Panc1 (cell line): Measurements from ENCODE around the gene IL1RAPL1. TPM values are rescaled to one million over a fixed set of nuclear protein-coding genes. Genes with fewer than 3 reads are reported as not detected.

Source experiments
- ATAC-seq: fragments of 200-7000 bp; cut with Tn5 transposase; 2 replicates; pipeline ENCODE4 v1.9.1; 2020; ENCODE audit warnings: mild to moderate bottlenecking, moderate library complexity
- BruUV-seq: library from RNA; stranded (reverse); fragments of 400-500 nt; replicated peaks from 2 replicates; lab custom pipeline; 2021; lab: Mats Ljungman, UMichigan
- CTCF ChIA-PET: fragments of 300-600 bp; sonication (Branson Sonifier 250); formaldehyde crosslinking; loops from one replicate; lab custom pipeline; 2022; ENCODE audit warnings: antibody characterized with exemption; lab: Charles Lee
- POLR2A ChIA-PET: fragments of 300-600 bp; sonication (Branson Sonifier 250); formaldehyde crosslinking; loops from one replicate; lab custom pipeline; 2022; ENCODE audit warnings: antibody characterized with exemption; lab: Charles Lee
- DNase-seq: peaks from one replicate; pipeline ENCODE4 v3.0.0-alpha.2; 2010; ENCODE audit warnings: low read depth, low spot score
- H3K27ac ChIP-seq: 2 replicates; pipeline ENCODE4 v1.5.1; 2011; ENCODE audit warnings: mild to moderate bottlenecking, low read length, inconsistent platforms
- H3K27me3 ChIP-seq: fragments of 200-500 bp; sonication (Bioruptor generic); 2 replicates; pipeline ENCODE4 v1.6.0; 2014; ENCODE audit warnings: low read length, inconsistent platforms; ENCODE audit not compliant: control insufficient read depth, insufficient read depth
- H3K36me3 ChIP-seq: fragments of 200-500 bp; sonication (Bioruptor generic); 2 replicates; pipeline ENCODE4 v1.5.1; 2014; ENCODE audit warnings: inconsistent platforms, mild to moderate bottlenecking, low read length, moderate library complexity; ENCODE audit not compliant: control insufficient read depth, insufficient read depth
- H3K4me1 ChIP-seq: 2 replicates; pipeline ENCODE4 v1.5.1; 2011; ENCODE audit warnings: inconsistent platforms, mild to moderate bottlenecking, low read length, moderate library complexity; ENCODE audit not compliant: control insufficient read depth, insufficient read depth
- H3K4me3 ChIP-seq, 2 experiments: 2 replicates each; pipeline ENCODE4 v1.5.1; 2011 to 2012; ENCODE audit warnings: low read depth in 2 of 2, low read length in 2 of 2, mild to moderate bottlenecking in 2 of 2, inconsistent platforms in 1 of 2, moderate library complexity in 1 of 2
- H3K9me3 ChIP-seq: fragments of 200-500 bp; sonication (Bioruptor generic); 2 replicates; pipeline ENCODE4 v1.5.1; 2014; ENCODE audit warnings: low read depth, mild to moderate bottlenecking, inconsistent platforms, low read length, moderate library complexity; ENCODE audit not compliant: control insufficient read depth, insufficient read depth
- CTCF ChIP-seq: fragments of 450-650 bp; IDR thresholded peaks from 2 replicates; pipeline ENCODE4 v1.5.1; 2017; ENCODE audit warnings: mild to moderate bottlenecking
- POLR2AphosphoS5 ChIP-seq: IDR thresholded peaks from 2 replicates; pipeline ENCODE4 v1.6.1; 2012; ENCODE audit warnings: mild to moderate bottlenecking, low read depth, low read length, moderate library complexity
- REST ChIP-seq, 2 experiments: IDR thresholded peaks; 2 replicates each; pipeline ENCODE4 v1.6.1; 2011 to 2012; ENCODE audit warnings: low read depth in 2 of 2, control low read depth in 1 of 2, low read length in 1 of 2, mild to moderate bottlenecking in 1 of 2, moderate library complexity in 1 of 2; ENCODE audit not compliant: insufficient read depth in 1 of 2
- SIN3A ChIP-seq: IDR thresholded peaks from 2 replicates; pipeline ENCODE4 v1.6.1; 2012; ENCODE audit warnings: low read depth, mild to moderate bottlenecking, low read length, moderate library complexity, borderline replicate concordance; ENCODE audit not compliant: insufficient read depth
- TCF7L2 ChIP-seq: IDR thresholded peaks from 2 replicates; pipeline ENCODE4 v1.6.1; 2011; ENCODE audit warnings: mild to moderate bottlenecking, low read depth, low read length, inconsistent platforms
- in situ Hi-C: cut with HindIII; loops from 2 replicates; pipeline ENCODE4 v1.10.0; 2016; ENCODE audit warnings: low sequenced_read_pairs, low pct_unique_long_range_greater_than_20kb
- intact Hi-C: fragments of 100-400 bp; cut with micrococcal nuclease; formaldehyde crosslinking; loops from one replicate; pipeline ENCODE4 v1.10.0; 2022; ENCODE audit not compliant: unreplicated experiment
- total RNA-seq: library from RNA; stranded (reverse); gene quantifications from one replicate; pipeline ENCODE4 v1.2.1, GENCODE V29; 2021; ENCODE audit not compliant: unreplicated experiment

IL1RAPL1 gene
- total RNA-seq, 1 experiment from 2014 or later: 0.59 TPM

GRCh38 chrX:28668303-28668702 lies 81.1 kb downstream of the IL1RAPL1 start:
- H3K4me3 ChIP-seq: no peak overlapping the region
- POLR2A ChIA-PET: no interaction called here
- H3K4me1 ChIP-seq: no peaks in the 10 kb centered on the region
- H3K9me3 ChIP-seq: no peaks in the 10 kb centered on the region
- no peaks in the 10 kb centered on the region for H3K27me3 ChIP-seq
- intact Hi-C loops: no loop called here
- no peaks in the 10 kb centered on the region for H3K36me3 ChIP-seq
- CTCF ChIA-PET: no interaction called here
- ATAC-seq: no peak
- DNase-seq: no peak
- BruUV-seq: no TSS peak
- no peak for TF ChIP-seq POLR2AphosphoS5
- no peak for TF ChIP-seq CTCF
- no peak for TF ChIP-seq REST (IDR thresholded peaks at IDR 0.05; ENCODE audit: insufficient read depth in 1 of 2, low read depth in 2 of 2, low read length in 1 of 2)
- no peak overlapping the region for H3K27ac ChIP-seq
- in situ Hi-C loops: no loop called here

DNA sequence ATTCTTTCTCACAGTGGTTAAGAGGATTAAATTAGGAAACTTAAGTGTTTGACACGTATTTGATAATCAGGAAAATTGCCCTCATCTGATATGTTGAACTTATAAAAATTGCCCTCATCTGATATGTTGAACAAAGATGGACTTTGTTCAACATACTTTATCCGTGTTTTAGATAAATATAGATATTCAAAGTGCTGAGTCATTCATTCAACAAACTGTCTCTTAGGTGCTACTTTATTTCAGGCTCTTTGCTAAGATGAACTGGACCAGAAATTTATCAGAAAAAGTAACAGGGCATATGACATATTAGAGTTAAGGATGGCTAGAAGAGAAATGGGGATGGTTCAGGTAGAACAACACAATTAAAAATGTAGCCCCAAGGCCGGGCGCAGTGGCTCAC lies 81.7 kb downstream of the IL1RAPL1 start:
- ChIA-PET POLR2A (no interaction called here), CTCF (no interaction called here)
- in situ Hi-C loops (no loop called here), intact Hi-C loops (no loop called here)
- no peak overlapping the region for H3K27ac ChIP-seq
- no peaks in the 10 kb centered on the region for H3K36me3 ChIP-seq
- TF ChIP-seq REST (IDR thresholded peaks at IDR 0.05; ENCODE audit: insufficient read depth in 1 of 2, low read depth in 2 of 2, low read length in 1 of 2) (no peak), TCF7L2 (no peak), SIN3A (no peak), POLR2AphosphoS5 (no peak), CTCF (no peak)
- H3K4me3 ChIP-seq: no peak overlapping the region
- no peaks in the 10 kb centered on the region for H3K4me1 ChIP-seq
- H3K9me3 ChIP-seq: no peaks in the 10 kb centered on the region
- ATAC-seq (no peak), DNase-seq (no peak)
- H3K27me3 ChIP-seq: no peaks in the 10 kb centered on the region
- BruUV-seq: no TSS peak
